A549 (cell line): ENCODE measurements around the gene PDLIM1. TPM values are rescaled to one million over a fixed set of nuclear protein-coding genes. Genes with fewer than 3 reads are reported as not detected.

Source experiments
- ATAC-seq, 2 experiments: fragments of 200-7000 bp in 1 of 2; fragments of >200 bp in 1 of 2; cut with Nextera tagmentation in 1 of 2; cut with Tn5 transposase in 1 of 2; 3 replicates each; pipeline versions ENCODE4 v1.8.0 to v1.9.1; 2018 to 2020; ENCODE audit warnings: mild to moderate bottlenecking in 1 of 2, moderate library complexity in 1 of 2
- CTCF ChIA-PET: fragments of 300-600 bp; sonication (Branson Sonifier 250); formaldehyde crosslinking; extraction: SDS; loops from one replicate; lab custom pipeline; 2021; ENCODE audit warnings: antibody characterized with exemption, inconsistent platforms; lab: Yijun Ruan, JAX
- POLR2A ChIA-PET: fragments of 350-600 bp; formaldehyde crosslinking; extraction: SDS; loops from one replicate; lab custom pipeline; 2021; ENCODE audit warnings: antibody characterized with exemption, inconsistent platforms; lab: Yijun Ruan, JAX
- DNase-seq, 2 experiments: peaks; one replicate each; pipeline versions ENCODE4 v3.0.0 to v3.0.0-alpha.2; 2011 to 2016; ENCODE audit warnings: low read depth in 1 of 2, low spot score in 1 of 2
- FAIRE-seq: peaks from 2 replicates; lab custom pipeline; 2011; peaks lifted over from hg19 to GRCh38; lab: Jason Lieb, UNC
- H3K27ac ChIP-seq, 2 experiments: fragments of >200 bp; sonication (Bioruptor Twin); formaldehyde crosslinking; 3 replicates each; pipeline ENCODE4 v1.5.1; 2016 to 2017
- H3K4me1 ChIP-seq: fragments of >200 bp; sonication (Bioruptor Twin); formaldehyde crosslinking; 3 replicates; pipeline ENCODE4 v1.6.1; 2016
- H3K4me2 ChIP-seq: fragments of >200 bp; sonication (Bioruptor Twin); formaldehyde crosslinking; 3 replicates; pipeline ENCODE4 v1.6.1; 2016
- H3K4me3 ChIP-seq: fragments of >200 bp; sonication (Bioruptor Twin); formaldehyde crosslinking; 3 replicates; pipeline ENCODE4 v1.5.1; 2016
- H3K9me3 ChIP-seq: fragments of >200 bp; sonication (Bioruptor Twin); formaldehyde crosslinking; 3 replicates; pipeline ENCODE4 v1.6.1; 2016
- BHLHE40 ChIP-seq: IDR thresholded peaks from 2 replicates; pipeline ENCODE4 v1.6.1; 2012; ENCODE audit warnings: low read depth, low read length, inconsistent platforms
- CBX8 ChIP-seq: fragments of 200-600 bp; sonication (generic); IDR thresholded peaks from 2 replicates; pipeline ENCODE4 v1.6.1; 2016
- CHD2 ChIP-seq: fragments of 150-350 bp; IDR thresholded peaks from 2 replicates; pipeline ENCODE4 v1.6.1; 2014; ENCODE audit warnings: low read length; ENCODE audit not compliant: partially characterized antibody
- CHD4 ChIP-seq: fragments of 200-600 bp; sonication (generic); IDR thresholded peaks from 2 replicates; pipeline ENCODE4 v1.6.1; 2016; ENCODE audit warnings: antibody characterized with exemption, mild to moderate bottlenecking, borderline replicate concordance
- E2F6 ChIP-seq: IDR thresholded peaks from 2 replicates; pipeline ENCODE4 v1.6.1; 2012; ENCODE audit warnings: low read depth, borderline replicate concordance
- EHMT2 ChIP-seq: fragments of 200-600 bp; sonication (generic); IDR thresholded peaks from 2 replicates; pipeline ENCODE4 v1.6.1; 2016; ENCODE audit warnings: antibody characterized with exemption, low read depth, mild to moderate bottlenecking, moderate library complexity
- ESRRA ChIP-seq: fragments of 150-350 bp; IDR thresholded peaks from 2 replicates; pipeline ENCODE4 v1.6.1; 2014; ENCODE audit warnings: mild to moderate bottlenecking, low read length, borderline replicate concordance
- FOXS1 ChIP-seq: fragments of 250-450 bp; sonication (Bioruptor Pico); IDR thresholded peaks from 2 replicates; pipeline ENCODE4 v1.5.0; 2020; ENCODE audit warnings: mild to moderate bottlenecking, moderate library complexity
- GATA3 ChIP-seq: IDR thresholded peaks from 2 replicates; pipeline ENCODE4 v1.6.1; 2012; ENCODE audit warnings: borderline replicate concordance
- HOXA7 ChIP-seq: fragments of 250-450 bp; sonication (Bioruptor Pico); IDR thresholded peaks from 2 replicates; pipeline ENCODE4 v1.5.0; 2020; ENCODE audit warnings: mild to moderate bottlenecking, moderate library complexity
- JUN ChIP-seq, 2 experiments: fragments of >200 bp; sonication (Bioruptor Twin); formaldehyde crosslinking; IDR thresholded peaks; 2 replicates in 1 of 2; 3 replicates in 1 of 2; pipeline ENCODE4 v1.6.1; 2016 to 2017
- JUNB ChIP-seq: fragments of >200 bp; sonication (Bioruptor Twin); formaldehyde crosslinking; IDR thresholded peaks from 2 replicates; pipeline ENCODE4 v1.6.1; 2016
- KDM1A ChIP-seq: fragments of 200-600 bp; sonication (generic); IDR thresholded peaks from 2 replicates; pipeline ENCODE4 v1.6.1; 2016; ENCODE audit warnings: low read depth, mild to moderate bottlenecking
- MAFK ChIP-seq: fragments of 450-650 bp; IDR thresholded peaks from 2 replicates; pipeline ENCODE4 v1.6.1; 2014; ENCODE audit not compliant: partially characterized antibody
- MAZ ChIP-seq: fragments of 150-350 bp; IDR thresholded peaks from 2 replicates; pipeline ENCODE4 v1.6.1; 2014; ENCODE audit warnings: antibody characterized with exemption, low read depth, low read length, borderline replicate concordance
- NFE2L2 ChIP-seq: fragments of 150-350 bp; conservative IDR thresholded peaks from 2 replicates; pipeline ENCODE4 v1.6.1; 2014; ENCODE audit warnings: low read length
- POLR2A ChIP-seq: IDR thresholded peaks from 2 replicates; pipeline ENCODE4 v1.6.1; 2012; ENCODE audit warnings: mild to moderate bottlenecking, low read length
- RAD21 ChIP-seq, 2 experiments: fragments of >200 bp in 1 of 2; sonication (Bioruptor Twin) in 1 of 2; formaldehyde crosslinking in 1 of 2; IDR thresholded peaks in 1 of 2; conservative IDR thresholded peaks in 1 of 2; 2 replicates in 1 of 2; 3 replicates in 1 of 2; pipeline ENCODE4 v1.6.1; 2012 to 2018; ENCODE audit warnings: inconsistent platforms in 1 of 2
- RARB ChIP-seq: fragments of 250-450 bp; sonication (Bioruptor Pico); IDR thresholded peaks from 2 replicates; pipeline ENCODE4 v1.8.0; 2021; ENCODE audit warnings: mild to moderate bottlenecking, moderate library complexity
- RCOR1 ChIP-seq: fragments of 150-350 bp; IDR thresholded peaks from 2 replicates; pipeline ENCODE4 v1.6.1; 2014; ENCODE audit warnings: antibody characterized with exemption, low read length, low read depth
- REST ChIP-seq: fragments of 200-600 bp; sonication (generic); IDR thresholded peaks from 2 replicates; pipeline ENCODE4 v1.6.1; 2016; ENCODE audit warnings: antibody characterized with exemption, mild to moderate bottlenecking, moderate library complexity
- RNF2 ChIP-seq: fragments of 200-600 bp; sonication (generic); IDR thresholded peaks from 2 replicates; pipeline ENCODE4 v1.6.1; 2016; ENCODE audit warnings: low read depth, mild to moderate bottlenecking, antibody characterized with exemption, moderate library complexity, borderline replicate concordance
- SMC3 ChIP-seq: fragments of >200 bp; sonication (Bioruptor Twin); formaldehyde crosslinking; IDR thresholded peaks from 3 replicates; pipeline ENCODE4 v1.6.1; 2018; ENCODE audit warnings: inconsistent platforms
- TFCP2L1 ChIP-seq: fragments of 250-450 bp; sonication (Bioruptor Pico); IDR thresholded peaks from 2 replicates; pipeline ENCODE4 v1.5.0; 2021; ENCODE audit warnings: mild to moderate bottlenecking
- ZFP36 ChIP-seq: fragments of 450-650 bp; IDR thresholded peaks from 2 replicates; pipeline ENCODE4 v1.6.1; 2014; ENCODE audit warnings: borderline replicate concordance; ENCODE audit not compliant: partially characterized antibody
- ZNF302 ChIP-seq: fragments of 250-450 bp; sonication (Bioruptor Pico); IDR thresholded peaks from 2 replicates; pipeline ENCODE4 v1.9.0; 2021; ENCODE audit warnings: inconsistent platforms, mild to moderate bottlenecking, moderate library complexity
- WGBS: methylation state at CpG from one replicate; pipeline ENCODE4 v1.1.6; 2017; ENCODE audit errors: missing lambda C conversion rate; 5-methylcytosine and 5-hydroxymethylcytosine counted together
- polyA plus RNA-seq, 4 experiments: library from polyadenylated mRNA; depleted of rRNA in 3 of 4; stranded (reverse); fragments of >200 nt; fragmentation: RNase III in 1 of 4; extraction: RNeasy Plus Mini Kit Qiagen cat#74134 plus additional on column Dnase treatment in 1 of 4; gene quantifications; 2 replicates in 3 of 4; 3 replicates in 1 of 4; pipeline ENCODE4 v1.2.3, GENCODE V29; 2011 to 2017
- TF ChIP-seq, protein P1 (sequence below): fragments of >200 bp; sonication (Bioruptor Twin); formaldehyde crosslinking; IDR thresholded peaks from 2 replicates; pipeline ENCODE4 v1.6.1; 2016
- TF ChIP-seq, protein P2 (sequence below): IDR thresholded peaks from 2 replicates; pipeline ENCODE4 v1.6.1; 2012

The PDLIM1 gene
- polyA plus RNA-seq, 2 of the 4 experiments (the other 2 are of a cell fraction), result 92.5 to 128 TPM

- ChIA-PET CTCF (interaction anchor here (0.7 to 5.2 kb wide), 5 partner anchors 12 to 89 kb away, joined by 3 to 27 read pairs (median 4); no protein-coding TSS in a partner anchor), POLR2A (no interaction called here)
- WGBS, result 95% methylated on average over 4 of the region's 4 CpGs
- H3K4me1 ChIP-seq, result peaks cover 43% of the 10 kb centered on the region
- H3K27ac ChIP-seq, result 0 out of 6 replicates have a peak overlapping the region, but pooled peaks of 1 of the 2 experiments have one; percentile 9
- H3K4me3 ChIP-seq, result no peak overlapping the region
- TF ChIP-seq FOXS1, result no peak
- no peak for TF ChIP-seq BHLHE40
- TF ChIP-seq, protein P1, sequence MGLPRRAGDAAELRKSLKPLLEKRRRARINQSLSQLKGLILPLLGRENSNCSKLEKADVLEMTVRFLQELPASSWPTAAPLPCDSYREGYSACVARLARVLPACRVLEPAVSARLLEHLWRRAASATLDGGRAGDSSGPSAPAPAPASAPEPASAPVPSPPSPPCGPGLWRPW, result no peak
- no peak for TF ChIP-seq JUNB
- TF ChIP-seq ESRRA, result no peak
- no peak for TF ChIP-seq EHMT2
- TF ChIP-seq KDM1A, result no peak
- TF ChIP-seq, protein P2, sequence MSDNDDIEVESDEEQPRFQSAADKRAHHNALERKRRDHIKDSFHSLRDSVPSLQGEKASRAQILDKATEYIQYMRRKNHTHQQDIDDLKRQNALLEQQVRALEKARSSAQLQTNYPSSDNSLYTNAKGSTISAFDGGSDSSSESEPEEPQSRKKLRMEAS, result no peak
- TF ChIP-seq HOXA7 (CRISPR knock-in tag), result no peak
- no peak for TF ChIP-seq ZNF302 (CRISPR knock-in tag)
- no peak for TF ChIP-seq REST
- no peak for TF ChIP-seq MAFK
- no peak for TF ChIP-seq RARB (CRISPR knock-in tag)
- TF ChIP-seq RCOR1, result no peak
- TF ChIP-seq GATA3, result no peak
- FAIRE-seq (no peak), DNase-seq (no peak), ATAC-seq (no peak)
- H3K9me3 ChIP-seq, result no peaks in the 10 kb centered on the region
- no peak overlapping the region for H3K4me2 ChIP-seq
Measured at GRCh38 chr10:95332666-95333249, 42.0 kb upstream of the PDLIM1 start.

DNA sequence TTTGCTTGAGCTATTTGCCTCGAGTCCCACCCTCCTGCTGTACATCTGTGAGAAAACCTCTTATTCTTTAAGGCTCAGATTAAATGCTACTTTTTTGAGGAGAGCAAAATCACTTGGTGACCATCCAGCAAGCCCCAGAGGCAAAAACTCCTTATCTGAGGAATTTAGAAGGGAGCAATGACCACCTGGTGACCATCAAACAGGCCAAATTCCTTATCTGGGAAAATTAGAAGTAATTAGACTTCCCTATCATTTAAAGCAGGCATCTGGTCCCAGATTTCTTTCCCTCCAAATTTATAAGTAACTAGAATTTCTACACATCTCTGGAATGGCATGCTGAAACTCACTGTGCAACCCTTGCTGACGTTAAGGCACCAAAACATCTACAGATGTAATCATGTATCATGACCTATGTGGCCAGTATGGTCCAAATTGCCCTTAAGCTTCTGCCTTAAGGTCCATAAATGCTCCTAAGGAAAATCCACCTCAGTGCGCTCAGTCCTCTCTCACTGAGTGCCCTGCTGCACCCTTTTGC lies 40.9 kb upstream of the PDLIM1 start:
- H3K4me2 ChIP-seq, result peak overlapping the region; percentile 27; the same call in 2 of the 3 replicates
- POLR2A ChIA-PET, result no interaction called here
- no peak overlapping the region for H3K4me3 ChIP-seq
- TF ChIP-seq RARB (CRISPR knock-in tag) (no peak), RNF2 (no peak)
- DNase-seq, result no peak
- CTCF ChIA-PET, result no interaction called here
- no peaks in the 10 kb centered on the region for H3K9me3 ChIP-seq
- H3K4me1 ChIP-seq, result peaks cover 43% of the 10 kb centered on the region
- 67% methylated on average over 3 of the region's 3 CpGs for WGBS
- peak overlapping the region in 1 of 2 experiments; percentile 48; a peak in 3 of 6 replicates for H3K27ac ChIP-seq
- no peak for FAIRE-seq
- ATAC-seq, result no peak

GRCh38 chr10:95330966-95331453 lies 40.2 kb upstream of the PDLIM1 start:
- FAIRE-seq, result no peak
- no peak for DNase-seq
- H3K4me2 ChIP-seq, result peak overlapping the region; percentile 27
- ChIA-PET POLR2A (no interaction called here), CTCF (no interaction called here)
- H3K4me3 ChIP-seq, result no peak overlapping the region
- no peaks in the 10 kb centered on the region for H3K9me3 ChIP-seq
- peak overlapping the region in 1 of 2 experiments; percentile 48; a peak in 3 of 6 replicates for H3K27ac ChIP-seq
- peaks cover 43% of the 10 kb centered on the region for H3K4me1 ChIP-seq
- 57% methylated on average over 1 of the region's 1 CpG for WGBS
- ATAC-seq, result no peak
- no peak for TF ChIP-seq EHMT2
- TF ChIP-seq TFCP2L1 (CRISPR knock-in tag), result no peak
- no peak for TF ChIP-seq ZFP36
- no peak for TF ChIP-seq POLR2A
- TF ChIP-seq CBX8, result no peak
- TF ChIP-seq FOXS1, result no peak
- TF ChIP-seq CHD2, result no peak
- no peak for TF ChIP-seq RAD21 (conservative IDR thresholded peaks at IDR 0.05 in 1 of 2, IDR thresholded peaks at IDR 0.05 in 1 of 2)
- TF ChIP-seq RARB (CRISPR knock-in tag), result no peak
- no peak for TF ChIP-seq MAZ
- TF ChIP-seq, protein P1, result no peak
- no peak for TF ChIP-seq E2F6
- no peak for TF ChIP-seq JUN (IDR thresholded peaks at IDR 0.05)
- no peak for TF ChIP-seq SMC3
- TF ChIP-seq NFE2L2, result no peak
- no peak; the same call in 1 of the 2 replicates for TF ChIP-seq CHD4
